ENCODE results near the gene TMEM106B.

Gene TMEM106B

DNA sequence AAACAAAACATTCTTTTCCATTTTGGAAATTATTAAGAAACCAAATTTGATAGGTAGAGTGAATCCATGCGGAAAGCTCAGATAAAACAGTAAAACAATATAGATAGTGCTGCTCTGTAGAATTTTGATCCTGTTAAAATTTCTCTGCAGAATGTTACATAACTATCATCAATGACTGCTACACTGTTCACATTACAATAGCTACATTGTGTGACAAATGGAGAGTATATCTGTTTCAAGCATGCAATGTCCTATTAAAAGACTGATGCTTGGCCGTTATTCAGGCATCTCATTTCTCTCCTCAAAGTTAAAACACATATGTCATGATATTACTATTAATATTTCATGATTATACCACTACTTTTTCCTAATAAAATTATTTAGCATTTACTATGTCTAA is 14.7 kb upstream of the TMEM106B start:
- TF ChIP-seq, protein P1, sequence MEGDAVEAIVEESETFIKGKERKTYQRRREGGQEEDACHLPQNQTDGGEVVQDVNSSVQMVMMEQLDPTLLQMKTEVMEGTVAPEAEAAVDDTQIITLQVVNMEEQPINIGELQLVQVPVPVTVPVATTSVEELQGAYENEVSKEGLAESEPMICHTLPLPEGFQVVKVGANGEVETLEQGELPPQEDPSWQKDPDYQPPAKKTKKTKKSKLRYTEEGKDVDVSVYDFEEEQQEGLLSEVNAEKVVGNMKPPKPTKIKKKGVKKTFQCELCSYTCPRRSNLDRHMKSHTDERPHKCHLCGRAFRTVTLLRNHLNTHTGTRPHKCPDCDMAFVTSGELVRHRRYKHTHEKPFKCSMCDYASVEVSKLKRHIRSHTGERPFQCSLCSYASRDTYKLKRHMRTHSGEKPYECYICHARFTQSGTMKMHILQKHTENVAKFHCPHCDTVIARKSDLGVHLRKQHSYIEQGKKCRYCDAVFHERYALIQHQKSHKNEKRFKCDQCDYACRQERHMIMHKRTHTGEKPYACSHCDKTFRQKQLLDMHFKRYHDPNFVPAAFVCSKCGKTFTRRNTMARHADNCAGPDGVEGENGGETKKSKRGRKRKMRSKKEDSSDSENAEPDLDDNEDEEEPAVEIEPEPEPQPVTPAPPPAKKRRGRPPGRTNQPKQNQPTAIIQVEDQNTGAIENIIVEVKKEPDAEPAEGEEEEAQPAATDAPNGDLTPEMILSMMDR (IDR thresholded peaks at IDR 0.05; ENCODE audit: low read depth, low read length) = no peak
- DNase-seq (ENCODE audit: extremely low read depth, low read depth) = no peak

DNA sequence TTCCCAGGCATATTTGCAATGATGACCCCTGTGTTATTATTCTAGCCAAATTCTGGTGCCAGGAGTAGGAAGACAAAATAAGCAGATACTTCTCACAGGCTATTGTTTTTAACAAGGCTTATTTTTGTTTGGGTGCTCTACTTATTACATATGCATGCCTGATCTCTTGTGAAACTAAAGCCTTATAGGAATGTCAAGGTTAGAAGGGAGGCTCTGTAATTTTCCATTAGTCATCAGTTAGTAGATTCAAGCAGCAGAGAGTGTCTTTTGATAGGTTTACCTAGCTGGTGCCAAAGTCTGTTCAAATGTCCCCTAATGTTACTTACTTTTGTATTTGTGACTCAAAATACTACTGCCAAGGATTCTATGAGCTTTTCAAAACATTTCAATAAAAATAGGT is 11.7 kb upstream of the TMEM106B start:
- no peak for DNase-seq (ENCODE audit: extremely low read depth, low read depth)
- TF ChIP-seq, protein P1 (IDR thresholded peaks at IDR 0.05; ENCODE audit: low read depth, low read length) = no peak

DNA sequence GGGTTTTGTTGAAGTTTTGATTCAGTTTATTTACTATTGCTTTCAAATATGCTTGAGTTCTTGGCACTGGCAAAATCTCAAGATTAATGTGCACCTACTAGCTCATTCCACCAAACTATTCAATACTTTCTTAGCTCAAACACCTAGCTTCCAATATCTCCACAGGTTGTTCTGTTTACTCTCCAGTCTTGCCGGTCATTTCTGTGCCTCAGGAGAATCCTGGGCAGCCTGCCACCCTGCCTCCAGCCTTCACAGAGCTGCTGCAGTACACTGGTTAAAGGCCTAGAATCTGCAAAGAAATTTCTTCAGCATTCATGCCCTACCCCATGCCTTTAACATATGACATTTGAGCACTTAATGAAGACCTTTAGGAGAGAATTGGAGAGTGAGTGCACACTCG is 4.0 kb upstream of the TMEM106B start:
- TF ChIP-seq, protein P1 (IDR thresholded peaks at IDR 0.05; ENCODE audit: low read depth, low read length) = no peak
- DNase-seq (ENCODE audit: extremely low read depth, low read depth) = no peak

DNA sequence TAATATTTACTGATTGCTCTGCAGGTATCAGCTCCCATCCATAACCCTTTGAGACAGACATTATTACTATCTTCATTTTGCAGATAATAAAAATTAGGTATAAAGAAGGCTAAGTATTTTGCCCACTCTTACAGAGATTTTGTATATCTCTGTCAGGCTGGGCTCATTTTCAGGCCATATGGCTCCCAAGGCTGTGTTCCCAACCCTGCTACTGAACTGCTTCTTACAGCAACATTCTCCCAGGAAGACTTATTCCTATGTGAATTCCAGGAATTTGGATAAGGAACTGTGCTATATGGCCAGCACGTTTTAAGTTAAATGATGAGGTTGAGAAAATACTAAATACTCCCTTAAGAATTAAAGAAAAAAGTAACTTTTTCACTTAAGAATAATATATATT is 1.9 kb upstream of the TMEM106B start:
- TF ChIP-seq, protein P1 (IDR thresholded peaks at IDR 0.05; ENCODE audit: low read depth, low read length) = no peak
- no peak for DNase-seq (ENCODE audit: extremely low read depth, low read depth)

DNA sequence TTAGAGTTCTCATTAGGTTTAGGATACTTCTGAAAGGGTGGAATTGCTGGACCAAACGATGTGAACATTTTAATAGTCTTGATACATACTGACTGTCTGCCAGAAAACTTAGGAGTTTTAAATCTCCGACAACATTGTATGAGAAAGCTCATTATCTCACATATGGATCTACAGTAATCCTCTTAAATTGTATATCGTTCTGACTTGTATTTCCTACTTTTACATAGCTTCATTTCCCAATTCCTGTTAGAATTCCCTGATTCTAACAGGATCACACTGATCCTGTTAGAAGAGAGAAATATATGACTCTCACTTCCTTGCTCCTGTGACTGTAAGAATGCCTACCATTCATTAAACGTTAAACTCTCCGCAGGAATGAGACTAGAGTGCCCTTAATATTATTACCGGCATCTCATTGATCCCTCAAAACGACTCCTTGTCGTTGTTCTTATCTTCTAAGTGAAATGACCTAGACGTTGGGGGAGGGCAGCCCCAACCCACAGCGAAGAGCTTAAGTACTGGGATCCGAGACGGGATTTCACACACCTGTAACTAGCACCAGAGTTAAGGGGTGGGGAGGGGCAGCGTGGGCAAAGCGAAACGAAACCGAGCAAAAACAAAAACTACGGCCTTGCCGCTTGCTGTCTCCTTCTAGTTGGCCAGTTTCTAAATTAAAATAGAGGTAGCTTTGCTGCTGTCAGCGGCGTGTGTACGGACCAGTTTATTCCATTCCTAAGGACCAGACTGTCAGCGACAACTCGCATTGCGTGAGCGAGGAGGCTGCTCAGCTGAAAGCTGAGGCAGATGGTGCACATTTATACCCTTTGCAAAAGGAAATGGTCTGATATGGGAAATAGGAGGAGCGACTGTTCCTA is 678 bp upstream of the TMEM106B start:
- TF ChIP-seq, protein P1 (IDR thresholded peaks at IDR 0.05; ENCODE audit: low read depth, low read length) = no peak
- no peak for DNase-seq (ENCODE audit: extremely low read depth, low read depth)

DNA sequence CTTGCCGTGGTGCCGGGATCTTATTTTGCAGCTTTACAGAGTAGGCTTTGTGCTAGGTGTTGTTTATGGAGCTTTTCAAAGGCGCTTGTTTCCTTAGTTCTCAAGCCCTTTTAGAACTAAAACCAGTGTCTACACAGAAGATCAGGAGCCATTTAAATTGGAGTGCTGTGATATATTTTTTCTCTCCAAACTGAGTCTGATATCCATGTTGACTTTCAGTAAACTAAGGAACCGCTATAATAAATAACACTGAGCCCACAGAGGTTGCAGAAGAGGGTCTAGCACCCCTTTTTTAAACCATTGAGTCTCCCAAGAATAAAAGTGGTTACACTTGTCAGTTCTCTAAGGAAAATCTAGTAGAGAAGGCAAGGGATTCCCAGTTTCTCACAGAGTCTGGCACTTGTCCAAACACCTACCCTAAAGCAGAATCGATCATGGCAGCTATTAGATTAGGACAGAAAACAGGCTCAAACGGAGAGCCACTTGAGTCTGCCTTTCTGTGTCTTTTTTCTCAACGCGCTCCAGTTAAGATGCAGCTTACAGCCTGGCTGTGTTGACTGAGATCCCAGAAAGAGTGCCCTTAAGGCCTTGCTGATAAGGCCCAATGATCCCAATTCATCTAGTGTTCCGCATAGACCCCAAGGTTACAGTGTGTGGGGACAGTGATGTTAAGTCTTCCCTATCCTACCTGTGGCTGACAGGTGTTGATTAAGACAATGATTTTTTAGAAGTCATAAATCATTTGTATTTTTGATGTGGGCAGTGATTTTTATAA is 804 bp downstream of the TMEM106B start:
- DNase-seq (ENCODE audit: extremely low read depth, low read depth) = no peak
- TF ChIP-seq, protein P1 (IDR thresholded peaks at IDR 0.05; ENCODE audit: low read depth, low read length) = no peak

DNA sequence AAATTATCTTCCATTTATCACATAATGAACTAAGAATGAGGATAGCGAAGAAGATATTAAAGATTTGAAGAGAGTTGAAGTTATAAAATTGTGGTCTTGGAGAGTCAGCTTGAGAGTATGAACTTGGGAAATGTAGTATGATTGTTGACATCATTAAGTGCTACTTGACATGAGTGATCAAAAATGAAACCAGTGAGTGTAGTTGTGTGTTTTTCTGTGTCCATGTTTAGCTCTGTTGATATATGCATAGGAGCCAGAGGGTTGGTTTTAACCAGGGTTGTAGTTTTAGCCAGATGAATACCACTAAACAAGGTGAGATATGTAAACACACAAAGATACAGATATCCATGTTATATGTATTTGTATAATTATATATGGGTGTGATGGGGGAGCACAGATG is 6.2 kb downstream of the TMEM106B start:
- no peak for DNase-seq (ENCODE audit: extremely low read depth, low read depth)
- TF ChIP-seq, protein P1 (IDR thresholded peaks at IDR 0.05; ENCODE audit: low read depth, low read length) = no peak

Measured in AG09319 (cell line).